PC-3 (cell line): ENCODE data around the gene PAMR1. TPM values are rescaled to one million over a fixed set of nuclear protein-coding genes. Genes with fewer than 3 reads are reported as not detected.
A peak's percentile ranks its signal among the peaks of the same experiment; 100 is the strongest.

Experiments used
- ATAC-seq: fragments of 200-7000 bp; cut with Tn5 transposase; 2 replicates; pipeline ENCODE4 v1.9.1; 2020; ENCODE audit warnings: mild to moderate bottlenecking, moderate library complexity
- BruUV-seq: library from RNA; stranded (reverse); fragments of 400-500 nt; replicated peaks from 2 replicates; lab custom pipeline; 2021; lab: Mats Ljungman, UMichigan
- CTCF ChIA-PET: fragments of 300-600 bp; sonication (Branson Sonifier 250); formaldehyde crosslinking; loops from one replicate; lab custom pipeline; 2022; ENCODE audit warnings: antibody characterized with exemption; lab: Charles Lee
- POLR2A ChIA-PET: fragments of 300-600 bp; sonication (Branson Sonifier 250); formaldehyde crosslinking; loops from one replicate; lab custom pipeline; 2022; ENCODE audit warnings: antibody characterized with exemption; ENCODE audit not compliant: unreplicated experiment; lab: Charles Lee
- DNase-seq: peaks from one replicate; pipeline ENCODE4 v3.0.0-alpha.2; 2015
- H2AFZ ChIP-seq: fragments of 300-600 bp; sonication (generic); 2 replicates; pipeline ENCODE4 v1.6.0; 2016; ENCODE audit warnings: antibody characterized with exemption, low read length
- H3F3A ChIP-seq: fragments of 300-600 bp; sonication (generic); one replicate; pipeline ENCODE4 v1.6.0; 2017; ENCODE audit warnings: antibody characterized with exemption, low read length, control low read depth, mild to moderate bottlenecking; ENCODE audit not compliant: unreplicated experiment
- H3K27ac ChIP-seq: fragments of 300-600 bp; sonication (generic); 2 replicates; pipeline ENCODE4 v1.5.1; 2016; ENCODE audit warnings: mild to moderate bottlenecking, low read length
- H3K27me3 ChIP-seq: fragments of 300-600 bp; sonication (generic); 2 replicates; pipeline ENCODE4 v1.6.1; 2016; ENCODE audit warnings: low read length, mixed read lengths
- H3K36me3 ChIP-seq: fragments of 300-600 bp; sonication (generic); 2 replicates; pipeline ENCODE4 v1.6.1; 2016; ENCODE audit warnings: low read depth, mixed run types, low read length, mixed read lengths
- H3K4me1 ChIP-seq: fragments of 300-600 bp; sonication (generic); 2 replicates; pipeline ENCODE4 v1.5.1; 2016; ENCODE audit warnings: low read length; ENCODE audit not compliant: insufficient read depth
- H3K4me2 ChIP-seq: fragments of 300-600 bp; sonication (generic); 2 replicates; pipeline ENCODE4 v1.6.0; 2016; ENCODE audit warnings: low read length
- H3K4me3 ChIP-seq: fragments of 300-600 bp; sonication (generic); 2 replicates; pipeline ENCODE4 v1.5.1; 2016; ENCODE audit warnings: mild to moderate bottlenecking, low read length, mixed read lengths
- H3K79me2 ChIP-seq: fragments of 300-600 bp; sonication (generic); 2 replicates; pipeline ENCODE4 v1.6.1; 2017; ENCODE audit warnings: low read length, mixed read lengths
- H3K9ac ChIP-seq: fragments of 300-600 bp; sonication (generic); 2 replicates; pipeline ENCODE4 v1.6.0; 2016; ENCODE audit warnings: mild to moderate bottlenecking, low read length
- H3K9me2 ChIP-seq: fragments of 300-600 bp; sonication (generic); replicated peaks from 2 replicates; pipeline ENCODE4 v1.6.1; 2016; ENCODE audit warnings: mixed run types, low read length, mixed read lengths
- H3K9me3 ChIP-seq: fragments of 300-600 bp; sonication (generic); 2 replicates; pipeline ENCODE4 v1.6.1; 2016; ENCODE audit warnings: low read length, mixed read lengths
- H4K20me1 ChIP-seq: fragments of 300-600 bp; sonication (generic); 2 replicates; pipeline ENCODE4 v1.6.1; 2016; ENCODE audit warnings: low read length, mixed read lengths
- EZH2 ChIP-seq: fragments of 300-600 bp; sonication (generic); IDR thresholded peaks from one replicate; pipeline ENCODE4 v1.6.1; 2017; ENCODE audit warnings: antibody characterized with exemption, mild to moderate bottlenecking, low read length; ENCODE audit not compliant: unreplicated experiment
- EZH2phosphoT487 ChIP-seq: fragments of 300-600 bp; sonication (generic); IDR thresholded peaks from 2 replicates; pipeline ENCODE4 v1.6.1; 2018; ENCODE audit warnings: mild to moderate bottlenecking, antibody characterized with exemption, low read length, borderline replicate concordance
- intact Hi-C: fragments of 100-400 bp; cut with micrococcal nuclease; formaldehyde crosslinking; loops from 2 replicates; pipeline ENCODE4 v1.9.0; 2023
- total RNA-seq: library from RNA; depleted of rRNA; stranded (reverse); fragments of >200 nt; gene quantifications from 2 replicates; pipeline ENCODE4 v1.2.3, GENCODE V29; 2014
- TF ChIP-seq, protein P1 (sequence below): fragments of 300-600 bp; sonication (generic); conservative IDR thresholded peaks from 2 replicates; pipeline ENCODE4 v1.5.1; 2017; ENCODE audit warnings: antibody characterized with exemption, low read depth, mild to moderate bottlenecking, low read length

PAMR1 gene
- total RNA-seq, 1 experiment from 2014 or later, result not detected

DNA sequence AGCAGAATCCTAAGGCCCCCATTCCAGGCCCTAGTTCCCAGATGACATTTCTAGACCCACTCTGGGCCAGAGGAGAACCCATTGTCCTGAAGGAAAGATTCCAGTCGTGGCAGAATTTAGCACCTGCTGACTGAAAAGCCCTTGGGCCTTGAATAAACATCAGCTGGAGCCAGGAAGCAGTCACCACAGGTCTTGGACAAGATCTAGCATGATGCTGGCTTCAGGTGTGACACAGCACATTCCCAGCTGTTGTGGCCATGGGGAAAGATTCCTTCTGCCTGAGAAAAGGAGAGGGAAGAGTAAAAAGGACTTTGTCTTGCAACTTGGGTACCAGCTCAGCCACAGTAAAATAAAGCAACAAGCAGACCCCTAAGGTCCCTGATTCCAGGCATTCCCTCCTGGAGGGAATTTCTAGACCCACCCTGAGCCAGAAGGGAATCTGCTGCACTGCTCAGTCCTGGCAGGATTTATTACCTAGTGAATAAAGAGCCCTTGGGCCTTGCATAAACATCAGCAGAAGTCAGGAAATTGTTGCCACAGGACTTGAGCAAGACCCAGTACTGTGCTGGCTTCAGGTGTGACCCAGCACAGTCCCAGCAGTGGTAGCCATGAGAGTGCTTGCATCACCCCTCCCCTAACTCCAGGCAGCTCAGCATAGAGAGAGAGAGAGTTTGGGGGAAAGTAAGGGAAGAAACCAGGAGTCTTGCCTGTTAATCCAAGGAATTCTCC lies 42.5 kb upstream of the PAMR1 start:
- H3K27ac ChIP-seq, result no peak overlapping the region
- DNase-seq (peak; percentile 40), ATAC-seq (no peak)
- no peaks in the 10 kb centered on the region for H3K79me2 ChIP-seq
- intact Hi-C loops, result no loop called here
- H4K20me1 ChIP-seq, result no peaks in the 10 kb centered on the region
- CTCF ChIA-PET, result no interaction called here
- H3K9me3 ChIP-seq, result no peaks in the 10 kb centered on the region
- H2AFZ ChIP-seq, result 0 out of 2 replicates have a peak overlapping the region, but pooled peaks have one; percentile 34
- H3K4me1 ChIP-seq, result peaks cover 4% of the 10 kb centered on the region; the same call in 1 of the 2 replicates
- no peak for TF ChIP-seq EZH2phosphoT487
- TF ChIP-seq, protein P1, sequence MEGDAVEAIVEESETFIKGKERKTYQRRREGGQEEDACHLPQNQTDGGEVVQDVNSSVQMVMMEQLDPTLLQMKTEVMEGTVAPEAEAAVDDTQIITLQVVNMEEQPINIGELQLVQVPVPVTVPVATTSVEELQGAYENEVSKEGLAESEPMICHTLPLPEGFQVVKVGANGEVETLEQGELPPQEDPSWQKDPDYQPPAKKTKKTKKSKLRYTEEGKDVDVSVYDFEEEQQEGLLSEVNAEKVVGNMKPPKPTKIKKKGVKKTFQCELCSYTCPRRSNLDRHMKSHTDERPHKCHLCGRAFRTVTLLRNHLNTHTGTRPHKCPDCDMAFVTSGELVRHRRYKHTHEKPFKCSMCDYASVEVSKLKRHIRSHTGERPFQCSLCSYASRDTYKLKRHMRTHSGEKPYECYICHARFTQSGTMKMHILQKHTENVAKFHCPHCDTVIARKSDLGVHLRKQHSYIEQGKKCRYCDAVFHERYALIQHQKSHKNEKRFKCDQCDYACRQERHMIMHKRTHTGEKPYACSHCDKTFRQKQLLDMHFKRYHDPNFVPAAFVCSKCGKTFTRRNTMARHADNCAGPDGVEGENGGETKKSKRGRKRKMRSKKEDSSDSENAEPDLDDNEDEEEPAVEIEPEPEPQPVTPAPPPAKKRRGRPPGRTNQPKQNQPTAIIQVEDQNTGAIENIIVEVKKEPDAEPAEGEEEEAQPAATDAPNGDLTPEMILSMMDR, result no peak
- H3K4me3 ChIP-seq, result no peak overlapping the region
- no peak overlapping the region for H3K9ac ChIP-seq
- H3K9me2 ChIP-seq, result no peaks in the 10 kb centered on the region
- no peaks in the 10 kb centered on the region for H3K36me3 ChIP-seq
- no peak overlapping the region for H3K4me2 ChIP-seq
- BruUV-seq, result no TSS peak
- H3F3A ChIP-seq, result no peaks in the 10 kb centered on the region
- H3K27me3 ChIP-seq, result no peaks in the 10 kb centered on the region
- POLR2A ChIA-PET, result no interaction called here

DNA sequence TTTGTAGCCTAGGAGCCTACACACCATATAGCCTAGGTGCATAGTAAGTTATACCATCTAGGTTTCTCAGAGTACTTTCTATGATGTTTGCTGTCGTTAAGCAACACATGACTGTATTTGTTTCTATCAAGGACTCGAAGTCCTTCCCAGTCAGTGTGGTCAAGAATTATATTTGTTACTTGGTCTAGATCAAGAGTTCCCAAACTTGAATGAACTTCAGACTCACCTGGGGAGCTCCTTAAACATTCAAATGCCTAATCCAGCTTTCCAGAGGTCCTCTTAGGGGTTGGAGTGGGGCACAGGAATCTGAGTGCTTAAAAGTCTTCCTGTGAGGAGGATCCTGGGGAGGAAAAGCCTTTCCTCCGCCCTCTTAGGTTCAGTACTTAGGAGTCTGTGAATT lies 41.5 kb upstream of the PAMR1 start:
- Histone ChIP-seq H3K9me3 (no peaks in the 10 kb centered on the region), H3K4me3 (no peak overlapping the region), H3K36me3 (no peaks in the 10 kb centered on the region), H3K27ac (no peak overlapping the region), H3F3A (no peaks in the 10 kb centered on the region), H4K20me1 (no peaks in the 10 kb centered on the region), H3K27me3 (no peaks in the 10 kb centered on the region), H3K9me2 (no peaks in the 10 kb centered on the region), H3K4me2 (no peak overlapping the region), H2AFZ (no peak overlapping the region), H3K79me2 (no peaks in the 10 kb centered on the region), H3K9ac (no peak overlapping the region), H3K4me1 (peaks cover 4% of the 10 kb centered on the region; the same call in 1 of the 2 replicates)
- no peak for TF ChIP-seq EZH2
- no peak for TF ChIP-seq EZH2phosphoT487
- TF ChIP-seq, protein P1, result no peak
- CTCF ChIA-PET, result no interaction called here
- intact Hi-C loops, result no loop called here
- BruUV-seq, result no TSS peak
- POLR2A ChIA-PET, result no interaction called here
- DNase-seq (no peak), ATAC-seq (no peak)

DNA sequence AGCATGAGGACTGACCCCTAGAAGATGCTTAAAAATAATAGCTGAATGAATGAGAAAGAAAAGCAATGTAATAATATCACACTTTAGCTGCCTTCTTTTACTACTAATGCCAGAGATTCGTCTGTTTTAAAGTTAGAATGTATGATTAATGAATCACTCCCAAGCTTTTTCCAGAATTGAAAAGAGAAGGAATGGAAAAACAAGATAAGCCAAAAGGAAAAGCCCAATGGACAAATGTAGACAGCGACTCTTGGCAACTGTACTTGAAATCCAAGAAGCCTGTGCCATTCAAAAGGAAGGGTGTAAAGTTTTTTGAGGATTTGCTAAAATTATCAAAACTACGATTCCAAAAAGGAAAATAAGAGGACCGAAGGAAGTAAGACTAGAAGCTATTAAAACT lies 40.8 kb upstream of the PAMR1 start:
- DNase-seq (no peak), ATAC-seq (no peak)
- H3K4me2 ChIP-seq, result no peak overlapping the region
- TF ChIP-seq EZH2 (no peak), EZH2phosphoT487 (no peak)
- TF ChIP-seq, protein P1, result no peak
- no peaks in the 10 kb centered on the region for H3K36me3 ChIP-seq
- H3F3A ChIP-seq, result no peaks in the 10 kb centered on the region
- no peak overlapping the region for H2AFZ ChIP-seq
- ChIA-PET POLR2A (no interaction called here), CTCF (no interaction called here)
- H3K4me3 ChIP-seq, result no peak overlapping the region
- H3K27me3 ChIP-seq, result no peaks in the 10 kb centered on the region
- H3K9me2 ChIP-seq, result no peaks in the 10 kb centered on the region
- no TSS peak for BruUV-seq
- H3K79me2 ChIP-seq, result no peaks in the 10 kb centered on the region
- intact Hi-C loops, result no loop called here
- H4K20me1 ChIP-seq, result no peaks in the 10 kb centered on the region
- H3K4me1 ChIP-seq, result peaks cover 4% of the 10 kb centered on the region; the same call in 1 of the 2 replicates
- H3K9me3 ChIP-seq, result no peaks in the 10 kb centered on the region
- H3K27ac ChIP-seq, result no peak overlapping the region
- H3K9ac ChIP-seq, result no peak overlapping the region
